ENCODE results near the gene RPS3. TPM values are rescaled to one million over a fixed set of nuclear protein-coding genes. Genes with fewer than 3 reads are reported as not detected.
"Not testable (repeated sequence)": the region's sequence is repeated elsewhere in the genome, so short reads cannot be mapped to it uniquely, and the experiment has no call there.

The RPS3 gene
- total RNA-seq, 2 donors from 2014 or later, result 2,923 to 3,877 TPM

DNA sequence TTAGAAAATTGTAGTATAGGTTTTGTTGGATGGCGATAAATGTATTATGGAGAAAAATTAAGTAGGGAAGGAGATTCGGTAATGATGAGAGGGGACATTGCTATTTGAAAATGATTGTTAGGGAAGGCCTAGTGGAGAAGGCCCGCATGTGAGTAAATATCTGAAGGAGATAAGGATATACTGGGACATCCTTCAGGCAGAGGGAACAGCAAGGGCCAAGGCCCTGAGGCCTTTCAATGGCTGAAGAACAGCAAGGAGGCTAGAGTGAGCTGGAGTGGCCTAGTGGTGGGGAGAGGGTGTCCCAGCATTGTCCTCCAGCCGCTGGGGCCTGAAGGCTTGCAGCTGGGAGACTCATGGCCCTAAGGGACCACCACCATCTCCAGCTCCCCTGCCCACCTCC, 24.7 kb upstream of the RPS3 start:
- H3K9me3 Mint-ChIP-seq, result peaks cover 3% of the 10 kb centered on the region
- Histone ChIP-seq H3K27ac (ENCODE audit: low read depth, low read length) (no peak overlapping the region), H3K9me3 (ENCODE audit: control insufficient read depth, low read length) (peaks cover under 1% of the 10 kb centered on the region), H3K9ac (ENCODE audit: extremely low read depth, low read length, poor library complexity, severe bottlenecking) (no peak overlapping the region), H3K27me3 (ENCODE audit: control insufficient read depth, insufficient read depth, low read length, poor library complexity, severe bottlenecking) (no peaks in the 10 kb centered on the region), H3K36me3 (ENCODE audit: control insufficient read depth, insufficient read depth, low read length) (no peaks in the 10 kb centered on the region), H3K4me3 (ENCODE audit: low read length) (no peak overlapping the region), H3K4me1 (ENCODE audit: control insufficient read depth, insufficient read depth, low read length) (peaks cover 10% of the 10 kb centered on the region)
- H3K36me3 Mint-ChIP-seq (ENCODE audit: low read depth), result no peaks in the 10 kb centered on the region
- peaks cover 25% of the 10 kb centered on the region for H3K4me1 Mint-ChIP-seq
- no peaks in the 10 kb centered on the region for H3K27me3 Mint-ChIP-seq (ENCODE audit: insufficient read depth)
- no peak for DNase-seq
- WGBS, 2 experiments (ENCODE audit: insufficient coverage in 1 of 2, insufficient read length in 1 of 2), result 96% methylated on average over 4 of the region's 4 CpGs
- TF ChIP-seq, protein P1, sequence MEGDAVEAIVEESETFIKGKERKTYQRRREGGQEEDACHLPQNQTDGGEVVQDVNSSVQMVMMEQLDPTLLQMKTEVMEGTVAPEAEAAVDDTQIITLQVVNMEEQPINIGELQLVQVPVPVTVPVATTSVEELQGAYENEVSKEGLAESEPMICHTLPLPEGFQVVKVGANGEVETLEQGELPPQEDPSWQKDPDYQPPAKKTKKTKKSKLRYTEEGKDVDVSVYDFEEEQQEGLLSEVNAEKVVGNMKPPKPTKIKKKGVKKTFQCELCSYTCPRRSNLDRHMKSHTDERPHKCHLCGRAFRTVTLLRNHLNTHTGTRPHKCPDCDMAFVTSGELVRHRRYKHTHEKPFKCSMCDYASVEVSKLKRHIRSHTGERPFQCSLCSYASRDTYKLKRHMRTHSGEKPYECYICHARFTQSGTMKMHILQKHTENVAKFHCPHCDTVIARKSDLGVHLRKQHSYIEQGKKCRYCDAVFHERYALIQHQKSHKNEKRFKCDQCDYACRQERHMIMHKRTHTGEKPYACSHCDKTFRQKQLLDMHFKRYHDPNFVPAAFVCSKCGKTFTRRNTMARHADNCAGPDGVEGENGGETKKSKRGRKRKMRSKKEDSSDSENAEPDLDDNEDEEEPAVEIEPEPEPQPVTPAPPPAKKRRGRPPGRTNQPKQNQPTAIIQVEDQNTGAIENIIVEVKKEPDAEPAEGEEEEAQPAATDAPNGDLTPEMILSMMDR (conservative IDR thresholded peaks at IDR 0.05), result no peak
- H3K4me3 Mint-ChIP-seq, result no peak overlapping the region
- H3K27ac Mint-ChIP-seq, result no peak overlapping the region

DNA sequence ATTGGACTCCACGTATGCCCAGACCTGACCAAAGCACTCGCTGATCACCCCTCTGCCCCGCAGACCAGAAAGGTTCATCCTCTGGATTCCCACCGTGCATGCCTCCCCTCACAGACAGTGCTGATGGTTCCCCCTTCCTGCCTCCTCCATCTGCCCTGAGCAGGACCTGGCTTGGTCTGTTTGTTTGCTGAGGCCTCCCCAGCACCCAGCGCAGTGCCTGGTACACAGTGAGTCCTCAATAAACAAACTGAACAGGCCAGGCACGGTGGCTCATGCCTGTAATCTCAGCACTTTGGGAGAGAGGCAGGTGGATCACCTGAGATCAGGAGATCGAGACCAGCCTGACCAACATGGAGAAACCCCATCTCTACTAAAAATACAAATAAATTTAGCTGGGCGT, 23.7 kb upstream of the RPS3 start:
- Histone ChIP-seq H3K4me3 (ENCODE audit: low read length) (no peak overlapping the region), H3K9me3 (ENCODE audit: control insufficient read depth, low read length) (no peaks in the 10 kb centered on the region), H3K9ac (ENCODE audit: extremely low read depth, low read length, poor library complexity, severe bottlenecking) (no peak overlapping the region), H3K27me3 (ENCODE audit: control insufficient read depth, insufficient read depth, low read length, poor library complexity, severe bottlenecking) (no peaks in the 10 kb centered on the region), H3K36me3 (ENCODE audit: control insufficient read depth, insufficient read depth, low read length) (no peaks in the 10 kb centered on the region), H3K27ac (ENCODE audit: low read depth, low read length) (no peak overlapping the region), H3K4me1 (ENCODE audit: control insufficient read depth, insufficient read depth, low read length) (peaks cover 10% of the 10 kb centered on the region)
- Mint-ChIP-seq H3K9me3 (no peaks in the 10 kb centered on the region), H3K4me1 (peaks cover 25% of the 10 kb centered on the region), H3K36me3 (ENCODE audit: low read depth) (no peaks in the 10 kb centered on the region), H3K27ac (peak overlapping the region; percentile 29), H3K27me3 (ENCODE audit: insufficient read depth) (no peaks in the 10 kb centered on the region), H3K4me3 (no peak overlapping the region)
- 94 to 98% methylated on average over 4 to 8 of the region's 8 CpGs for WGBS, 2 experiments (ENCODE audit: insufficient coverage in 1 of 2, insufficient read length in 1 of 2)
- TF ChIP-seq, protein P1 (conservative IDR thresholded peaks at IDR 0.05), result no peak
- DNase-seq, result no peak

DNA sequence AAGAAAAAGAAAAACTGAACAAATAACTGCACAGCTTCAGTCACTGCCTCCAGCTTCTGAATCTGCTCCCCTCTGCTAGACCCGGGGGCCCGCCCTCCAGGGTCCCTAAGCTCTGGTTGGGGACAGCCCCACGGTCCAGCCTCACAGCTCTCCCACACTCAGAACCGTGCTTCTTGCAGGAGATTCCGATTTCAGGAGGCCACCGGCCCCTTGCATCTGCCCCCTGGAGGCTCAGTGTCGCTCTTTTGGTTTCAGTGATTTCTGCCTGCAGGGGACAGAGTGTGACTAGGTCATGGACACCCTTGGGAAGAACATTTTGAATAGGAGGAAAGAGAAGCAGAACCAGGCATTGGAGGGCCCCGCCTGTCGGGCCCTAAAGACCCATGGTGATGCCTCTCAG, 23.1 kb upstream of the RPS3 start:
- Mint-ChIP-seq H3K9me3 (no peaks in the 10 kb centered on the region), H3K36me3 (ENCODE audit: low read depth) (no peaks in the 10 kb centered on the region), H3K27me3 (ENCODE audit: insufficient read depth) (no peaks in the 10 kb centered on the region), H3K27ac (no peak overlapping the region), H3K4me3 (no peak overlapping the region), H3K4me1 (peaks cover 29% of the 10 kb centered on the region)
- H3K27ac ChIP-seq (ENCODE audit: low read depth, low read length), result no peak overlapping the region
- WGBS, 2 experiments (ENCODE audit: insufficient coverage in 1 of 2, insufficient read length in 1 of 2), result 77 to 81% methylated on average over 8 to 9 of the region's 9 CpGs
- no peak overlapping the region for H3K4me3 ChIP-seq (ENCODE audit: low read length)
- no peaks in the 10 kb centered on the region for H3K27me3 ChIP-seq (ENCODE audit: control insufficient read depth, insufficient read depth, low read length, poor library complexity, severe bottlenecking)
- H3K9me3 ChIP-seq (ENCODE audit: control insufficient read depth, low read length), result no peaks in the 10 kb centered on the region
- H3K9ac ChIP-seq (ENCODE audit: extremely low read depth, low read length, poor library complexity, severe bottlenecking), result no peak overlapping the region
- H3K4me1 ChIP-seq (ENCODE audit: control insufficient read depth, insufficient read depth, low read length), result peaks cover 10% of the 10 kb centered on the region
- no peaks in the 10 kb centered on the region for H3K36me3 ChIP-seq (ENCODE audit: control insufficient read depth, insufficient read depth, low read length)
- TF ChIP-seq, protein P1 (conservative IDR thresholded peaks at IDR 0.05), result peak; percentile 74
- peak; percentile 85 for DNase-seq

DNA sequence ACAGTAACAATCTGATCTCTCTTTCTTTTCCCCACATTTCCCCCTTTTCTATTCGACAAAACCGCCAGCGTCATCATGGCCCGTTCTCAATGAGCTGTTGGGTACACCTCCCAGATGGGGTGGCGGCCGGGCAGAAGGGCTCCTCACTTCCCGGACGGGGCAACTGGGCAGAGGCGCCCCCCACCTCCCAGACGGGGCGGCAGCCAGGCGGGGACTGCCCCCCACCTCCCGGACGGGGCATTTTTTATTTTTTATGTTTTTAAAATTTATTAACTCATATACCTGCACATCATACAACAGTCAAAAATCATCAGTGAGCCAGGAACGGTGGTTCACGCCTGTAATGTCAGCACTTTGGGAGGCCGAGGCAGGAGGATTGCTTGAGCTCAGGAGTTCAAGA, 20.5 kb upstream of the RPS3 start:
- H3K9me3 ChIP-seq (ENCODE audit: control insufficient read depth, low read length); H3K27me3 Mint-ChIP-seq (ENCODE audit: insufficient read depth); H3K9ac ChIP-seq (ENCODE audit: extremely low read depth, low read length, poor library complexity, severe bottlenecking); H3K4me3 ChIP-seq (ENCODE audit: low read length); DNase-seq; H3K4me1 ChIP-seq (ENCODE audit: control insufficient read depth, insufficient read depth, low read length); H3K36me3 Mint-ChIP-seq (ENCODE audit: low read depth); H3K4me3 Mint-ChIP-seq; H3K27ac Mint-ChIP-seq; H3K36me3 ChIP-seq (ENCODE audit: control insufficient read depth, insufficient read depth, low read length); H3K9me3 Mint-ChIP-seq; H3K27me3 ChIP-seq (ENCODE audit: control insufficient read depth, insufficient read depth, low read length, poor library complexity, severe bottlenecking); H3K27ac ChIP-seq (ENCODE audit: low read depth, low read length): not testable (repeated sequence)
- WGBS, 2 experiments (ENCODE audit: insufficient coverage in 1 of 2, insufficient read length in 1 of 2), result 93 to 98% methylated on average over 3 to 17 of the region's 17 CpGs
- peaks cover 23% of the 10 kb centered on the region for H3K4me1 Mint-ChIP-seq

Data from endodermal cell (in vitro differentiated cells).